Endothelial cell (in vitro differentiated cells): ENCODE data around the gene EMC9. TPM values are rescaled to one million over a fixed set of nuclear protein-coding genes. Genes with fewer than 3 reads are reported as not detected.

Experiments used
- DNase-seq: peaks from one replicate; pipeline ENCODE4 v3.0.0; 2021; ENCODE audit warnings: low spot score
- H3K27ac Mint-ChIP-seq: one replicate; pipeline ENCODE4 v1.8.0; 2021; ENCODE audit warnings: mixed read lengths, inconsistent platforms; ENCODE audit not compliant: unreplicated experiment
- H3K27me3 Mint-ChIP-seq: one replicate; pipeline ENCODE4 v1.8.0; 2021; ENCODE audit warnings: mild to moderate bottlenecking, moderate library complexity, mixed read lengths, inconsistent platforms; ENCODE audit not compliant: unreplicated experiment
- H3K36me3 Mint-ChIP-seq: one replicate; pipeline ENCODE4 v1.8.0; 2021; ENCODE audit warnings: mild to moderate bottlenecking, low read depth, mixed read lengths, inconsistent platforms; ENCODE audit not compliant: unreplicated experiment
- H3K4me1 Mint-ChIP-seq: one replicate; pipeline ENCODE4 v1.8.0; 2021; ENCODE audit warnings: mild to moderate bottlenecking, mixed read lengths, inconsistent platforms; ENCODE audit not compliant: unreplicated experiment
- H3K4me3 Mint-ChIP-seq: one replicate; pipeline ENCODE4 v1.8.0; 2021; ENCODE audit warnings: mild to moderate bottlenecking, mixed read lengths, inconsistent platforms; ENCODE audit not compliant: unreplicated experiment
- H3K9me3 Mint-ChIP-seq: one replicate; pipeline ENCODE4 v1.8.0; 2021; ENCODE audit warnings: mixed read lengths, inconsistent platforms; ENCODE audit not compliant: unreplicated experiment
- CTCF ChIP-seq: fragments of 200-600 bp; sonication (generic); IDR thresholded peaks from one replicate; pipeline ENCODE4 v1.5.0; 2021; ENCODE audit warnings: antibody characterized with exemption; ENCODE audit not compliant: unreplicated experiment
- total RNA-seq: library from RNA; stranded (reverse); fragmentation: NEBNext Ultra II Directional; extraction: Animal tissue kit (Norgen Biotek cat#: 25700); gene quantifications from one replicate; pipeline ENCODE4 v1.2.1, GENCODE V29; 2021; ENCODE audit not compliant: unreplicated experiment

Gene EMC9
- total RNA-seq, 1 donor from 2014 or later = 16.7 TPM

- no peaks in the 10 kb centered on the region for H3K9me3 Mint-ChIP-seq
- peak within 1 kb of the TSS; percentile 89 for H3K4me3 Mint-ChIP-seq
- peak; percentile 90 for DNase-seq
- H3K27ac Mint-ChIP-seq = no peak within 1 kb of the TSS
- peaks cover 4% of the 10 kb centered on the region for H3K27me3 Mint-ChIP-seq
- H3K4me1 Mint-ChIP-seq = peaks cover 3% of the 10 kb centered on the region
- peaks cover 18% of the 10 kb centered on the region for H3K36me3 Mint-ChIP-seq
- no peak for TF ChIP-seq CTCF
Measured at GRCh38 chr14:24171422-24172260, 30.2 kb upstream of the EMC9 start, which contains the start of gene REC8. Gene REC8, plus strand, starts transcription at chr14:24172080. Its CDS starts 473 bp downstream, at chr14:24172553.

- Mint-ChIP-seq H3K27me3 (peaks cover 4% of the 10 kb centered on the region), H3K4me3 (peak overlapping the region; percentile 48), H3K9me3 (no peaks in the 10 kb centered on the region), H3K36me3 (peaks cover 39% of the 10 kb centered on the region), H3K27ac (no peak overlapping the region), H3K4me1 (peaks cover 3% of the 10 kb centered on the region)
- TF ChIP-seq CTCF = no peak
- no peak for DNase-seq
Measured at GRCh38 chr14:24167469-24168114, 26.2 kb upstream of the EMC9 start.

- Mint-ChIP-seq H3K4me3 (peak overlapping the region; percentile 87), H3K36me3 (peaks cover 44% of the 10 kb centered on the region), H3K27me3 (peaks cover 2% of the 10 kb centered on the region), H3K4me1 (peaks cover 11% of the 10 kb centered on the region), H3K27ac (no peak overlapping the region), H3K9me3 (no peaks in the 10 kb centered on the region)
- no peak for DNase-seq
- no peak for TF ChIP-seq CTCF
Measured at GRCh38 chr14:24165785-24166184, 24.4 kb upstream of the EMC9 start.

GRCh38 chr14:24164518-24164991 lies 23.2 kb upstream of the EMC9 start:
- peaks cover 9% of the 10 kb centered on the region for H3K27me3 Mint-ChIP-seq
- H3K9me3 Mint-ChIP-seq = no peaks in the 10 kb centered on the region
- no peak for TF ChIP-seq CTCF
- H3K27ac Mint-ChIP-seq = no peak overlapping the region
- no peak overlapping the region for H3K4me3 Mint-ChIP-seq
- peaks cover 50% of the 10 kb centered on the region for H3K36me3 Mint-ChIP-seq
- peaks cover 11% of the 10 kb centered on the region for H3K4me1 Mint-ChIP-seq
- no peak for DNase-seq
